NCI-H1436 treated with DMSO at 0.1 percent for 48 hours (cell line): ENCODE data around the gene ZNF26.

ENCODE experiments used
- DNase-seq: peaks from one replicate; lab custom pipeline; 2025; lab: John Stamatoyannopoulos, UW

ZNF26 gene

GRCh38 chr12:133073836-133074235 lies 87.7 kb downstream of the ZNF26 start:
- DNase-seq, result no peak
